ENCODE measurements around the gene TOR1AIP1. TPM values are rescaled to one million over a fixed set of nuclear protein-coding genes. Genes with fewer than 3 reads are reported as not detected.

TOR1AIP1 gene
- total and polyA plus RNA-seq, 2 experiments from 2014 or later, result 59.1 to 64.6 TPM

GRCh38 chr1:179871940-179872339 is 10.1 kb upstream of the TOR1AIP1 start:
- H3K36me3 ChIP-seq (ENCODE audit: low read depth), result peaks cover 45% of the 10 kb centered on the region
- no peak overlapping the region for H3K27ac ChIP-seq
- DNase-seq, result no peak
- no peak overlapping the region for H3K4me3 ChIP-seq
- no peaks in the 10 kb centered on the region for H3K27me3 ChIP-seq (replicated peaks; ENCODE audit: insufficient read depth)
- in situ Hi-C loops (cut with MboI), result no loop called here
- TF ChIP-seq EZH2 (IDR thresholded peaks at IDR 0.05; ENCODE audit: insufficient read depth, poor library complexity, severe bottlenecking) (no peak), EZH2phosphoT487 (IDR thresholded peaks at IDR 0.05; ENCODE audit: insufficient read depth, low read depth) (no peak)
- 70 to 86% methylated on average over 1 of the region's 1 CpG for WGBS, 2 experiments (ENCODE audit: low coverage in 1 of 2, low lambda C conversion rate in 2 of 2, missing lambda C conversion rate in 2 of 2)
- H3K9me2 ChIP-seq (ENCODE audit: insufficient read depth), result no peaks in the 10 kb centered on the region
- H2AFZ ChIP-seq, result no peak overlapping the region
- H3K4me2 ChIP-seq (ENCODE audit: unreplicated experiment), result no peak overlapping the region
- H4K20me1 ChIP-seq (ENCODE audit: insufficient read depth), result peaks cover 4% of the 10 kb centered on the region; the same call in 1 of the 2 replicates
- peaks cover 100% of the 10 kb centered on the region for H3K79me2 ChIP-seq (ENCODE audit: insufficient read depth)
- no peak overlapping the region for H3K9ac ChIP-seq
- peaks cover 29% of the 10 kb centered on the region for H3K4me1 ChIP-seq (ENCODE audit: insufficient read depth)
- H3F3A ChIP-seq (ENCODE audit: insufficient read depth), result peaks cover 25% of the 10 kb centered on the region
- H3K9me3 ChIP-seq (ENCODE audit: low read depth), result no peaks in the 10 kb centered on the region

DNA sequence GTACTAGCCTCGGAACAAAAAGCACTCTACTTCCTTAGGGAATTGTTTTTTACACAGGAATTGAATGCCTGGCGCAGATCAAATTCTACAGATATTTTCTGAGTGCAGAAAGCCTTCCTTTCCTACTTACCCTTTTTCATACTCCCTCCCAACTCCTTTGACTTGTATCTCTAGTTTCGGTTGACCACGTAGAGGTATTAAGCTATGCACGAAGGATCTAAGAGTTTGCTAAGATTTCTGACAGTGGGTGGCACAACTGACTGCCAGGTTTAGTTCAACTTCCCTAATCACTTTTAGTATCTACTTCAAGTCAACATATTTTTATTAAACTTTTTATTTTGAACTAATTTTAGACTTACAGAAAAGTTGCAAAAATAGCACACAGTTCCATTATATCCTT is 9.5 kb upstream of the TOR1AIP1 start:
- Histone ChIP-seq H3K4me1 (ENCODE audit: insufficient read depth) (peaks cover 29% of the 10 kb centered on the region), H3K27ac (no peak overlapping the region), H3K4me2 (ENCODE audit: unreplicated experiment) (no peak overlapping the region), H4K20me1 (ENCODE audit: insufficient read depth) (peaks cover 4% of the 10 kb centered on the region; the same call in 1 of the 2 replicates), H2AFZ (no peak overlapping the region), H3K9me2 (ENCODE audit: insufficient read depth) (no peaks in the 10 kb centered on the region), H3K9me3 (ENCODE audit: low read depth) (no peaks in the 10 kb centered on the region), H3K27me3 (replicated peaks; ENCODE audit: insufficient read depth) (no peaks in the 10 kb centered on the region), H3K9ac (no peak overlapping the region), H3K36me3 (ENCODE audit: low read depth) (peaks cover 41% of the 10 kb centered on the region), H3F3A (ENCODE audit: insufficient read depth) (peaks cover 25% of the 10 kb centered on the region; the same call in 1 of the 2 replicates), H3K4me3 (no peak overlapping the region), H3K79me2 (ENCODE audit: insufficient read depth) (peaks cover 100% of the 10 kb centered on the region)
- in situ Hi-C loops (cut with MboI), result no loop called here
- 98% methylated on average over 5 of the region's 5 CpGs for WGBS, 2 experiments (ENCODE audit: low coverage in 1 of 2, low lambda C conversion rate in 2 of 2, missing lambda C conversion rate in 2 of 2)
- TF ChIP-seq EZH2phosphoT487 (IDR thresholded peaks at IDR 0.05; ENCODE audit: insufficient read depth, low read depth), result no peak
- no peak for TF ChIP-seq EZH2 (IDR thresholded peaks at IDR 0.05; ENCODE audit: insufficient read depth, poor library complexity, severe bottlenecking)
- DNase-seq, result no peak

DNA sequence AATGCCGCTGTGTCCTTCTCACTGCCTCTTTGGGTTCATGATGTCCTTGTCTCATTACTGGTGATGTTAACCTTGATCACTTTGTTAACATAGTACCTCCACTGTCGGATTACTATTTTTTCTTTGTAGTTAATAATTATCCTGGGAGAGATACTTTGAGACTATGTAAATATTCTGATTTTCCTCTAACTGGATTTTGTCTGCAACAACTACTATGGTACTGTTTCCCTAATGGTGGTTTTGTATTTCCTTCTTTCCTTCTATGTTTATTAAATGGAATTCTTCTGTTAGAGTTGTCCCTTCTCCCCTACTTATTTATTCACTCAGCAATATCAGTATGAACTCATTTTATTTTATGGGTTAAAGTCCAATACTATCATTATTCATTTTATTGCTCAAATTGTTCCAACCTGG is 8.6 kb upstream of the TOR1AIP1 start:
- WGBS, 2 experiments (ENCODE audit: low coverage in 1 of 2, low lambda C conversion rate in 2 of 2, missing lambda C conversion rate in 2 of 2), result 97 to 98% methylated on average over 2 of the region's 2 CpGs
- Histone ChIP-seq H3K9ac (no peak overlapping the region), H2AFZ (no peak overlapping the region), H3K9me2 (ENCODE audit: insufficient read depth) (no peaks in the 10 kb centered on the region), H3K36me3 (ENCODE audit: low read depth) (peaks cover 40% of the 10 kb centered on the region), H3K79me2 (ENCODE audit: insufficient read depth) (peaks cover 97% of the 10 kb centered on the region), H3K27ac (no peak overlapping the region), H3K4me3 (no peak overlapping the region), H3K9me3 (ENCODE audit: low read depth) (no peaks in the 10 kb centered on the region), H3K4me2 (ENCODE audit: unreplicated experiment) (no peak overlapping the region), H3K27me3 (replicated peaks; ENCODE audit: insufficient read depth) (no peaks in the 10 kb centered on the region), H3K4me1 (ENCODE audit: insufficient read depth) (peaks cover 26% of the 10 kb centered on the region), H3F3A (ENCODE audit: insufficient read depth) (peaks cover 25% of the 10 kb centered on the region; the same call in 1 of the 2 replicates), H4K20me1 (ENCODE audit: insufficient read depth) (peaks cover 4% of the 10 kb centered on the region; the same call in 1 of the 2 replicates)
- in situ Hi-C loops (cut with MboI), result no loop called here
- DNase-seq, result no peak
- TF ChIP-seq EZH2 (IDR thresholded peaks at IDR 0.05; ENCODE audit: insufficient read depth, poor library complexity, severe bottlenecking) (no peak), EZH2phosphoT487 (IDR thresholded peaks at IDR 0.05; ENCODE audit: insufficient read depth, low read depth) (no peak)

DNA sequence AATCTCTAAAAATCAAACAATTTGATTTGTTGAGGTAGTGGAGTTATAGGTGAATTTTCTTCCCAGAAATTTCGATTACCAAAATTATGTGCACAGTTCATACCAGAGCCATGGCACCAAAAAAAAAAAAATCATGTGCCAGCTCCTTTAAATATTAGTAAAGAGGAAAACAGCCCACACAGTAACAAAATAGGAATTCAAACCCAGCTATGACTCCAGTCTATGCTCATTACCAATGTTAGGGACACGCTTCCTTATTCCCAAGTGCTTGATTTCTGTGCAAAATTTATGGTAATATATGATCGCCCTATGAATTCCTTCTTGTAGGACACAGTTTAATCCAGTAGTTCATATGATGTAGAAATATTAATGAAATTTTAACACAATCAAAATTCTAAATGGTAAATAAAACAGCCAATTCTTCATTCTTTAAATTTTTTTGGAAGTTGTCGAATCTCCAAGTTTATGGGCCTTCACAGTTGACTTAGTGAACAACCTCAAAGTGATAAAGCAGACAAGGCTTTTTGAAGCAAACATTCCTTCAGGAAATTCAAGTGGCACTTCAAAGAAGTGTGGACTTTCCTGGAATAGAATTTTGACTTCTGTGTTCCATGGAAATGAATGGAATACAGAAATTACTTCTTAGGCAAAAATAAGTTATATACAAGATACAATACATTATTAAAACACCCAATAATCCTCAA is 6.3 kb upstream of the TOR1AIP1 start:
- peaks cover 4% of the 10 kb centered on the region; the same call in 1 of the 2 replicates for H4K20me1 ChIP-seq (ENCODE audit: insufficient read depth)
- H3F3A ChIP-seq (ENCODE audit: insufficient read depth), result peaks cover 24% of the 10 kb centered on the region; the same call in 1 of the 2 replicates
- H3K9me2 ChIP-seq (ENCODE audit: insufficient read depth), result no peaks in the 10 kb centered on the region
- no peak for DNase-seq
- WGBS, 2 experiments (ENCODE audit: low coverage in 1 of 2, low lambda C conversion rate in 2 of 2, missing lambda C conversion rate in 2 of 2), result 93 to 94% methylated on average over 4 of the region's 4 CpGs
- no peak overlapping the region for H2AFZ ChIP-seq
- H3K36me3 ChIP-seq (ENCODE audit: low read depth), result peaks cover 32% of the 10 kb centered on the region
- no peaks in the 10 kb centered on the region for H3K27me3 ChIP-seq (replicated peaks; ENCODE audit: insufficient read depth)
- peak overlapping the region; percentile 97 for H3K4me3 ChIP-seq
- H3K79me2 ChIP-seq (ENCODE audit: insufficient read depth), result peaks cover 93% of the 10 kb centered on the region
- in situ Hi-C loops (cut with MboI), result loop anchor here (25.0 kb wide), 1 partner anchor 287 kb away; the partner anchor contains the start of gene QSOX1
- no peak overlapping the region for H3K27ac ChIP-seq
- no peaks in the 10 kb centered on the region for H3K9me3 ChIP-seq (ENCODE audit: low read depth)
- H3K9ac ChIP-seq, result peak overlapping the region; percentile 82; the same call in 1 of the 2 replicates
- peaks cover 26% of the 10 kb centered on the region for H3K4me1 ChIP-seq (ENCODE audit: insufficient read depth)
- peak overlapping the region; percentile 93 for H3K4me2 ChIP-seq (ENCODE audit: unreplicated experiment)
- TF ChIP-seq EZH2phosphoT487 (IDR thresholded peaks at IDR 0.05; ENCODE audit: insufficient read depth, low read depth) (no peak), EZH2 (IDR thresholded peaks at IDR 0.05; ENCODE audit: insufficient read depth, poor library complexity, severe bottlenecking) (no peak)
